Ovary (tissue), 9 donors: ENCODE measurements around the gene MAGEA3. TPM values are rescaled to one million over a fixed set of nuclear protein-coding genes. Genes with fewer than 3 reads are reported as not detected.
A peak's percentile ranks its signal among the peaks of the same experiment; 100 is the strongest.
"Not testable (repeated sequence)": the region's sequence is repeated elsewhere in the genome, so short reads cannot be mapped to it uniquely, and the experiment has no call there.

Experiments used
- DNase-seq, 5 donors: peaks; one replicate each; pipeline ENCODE4 v3.0.0-alpha.2; 2019 to 2020
- H3K27ac ChIP-seq, 2 donors: fragments of 200-600 bp; one replicate each; pipeline versions ENCODE4 v1.5.1 to v1.8.0; 2019 to 2022
- H3K27me3 ChIP-seq: fragments of 200-600 bp; one replicate; pipeline ENCODE4 v1.8.0; 2022
- H3K36me3 ChIP-seq: fragments of 200-600 bp; sonication (generic); one replicate; pipeline ENCODE4 v1.5.1; 2019
- H3K4me1 ChIP-seq: one replicate; pipeline ENCODE4 v1.8.1; 2013; ENCODE audit warnings: mild to moderate bottlenecking, moderate library complexity; ENCODE audit not compliant: insufficient read depth
- H3K4me3 ChIP-seq: fragments of 200-600 bp; sonication (generic); one replicate; pipeline ENCODE4 v1.5.1; 2017
- H3K9me3 ChIP-seq, 2 donors: fragments of 200-600 bp in 1 of 2; sonication (generic) in 1 of 2; one replicate each; pipeline versions ENCODE4 v1.5.1 to v1.8.1; 2013 to 2019; ENCODE audit warnings: mild to moderate bottlenecking in 1 of 2, moderate library complexity in 1 of 2
- CTCF ChIP-seq, 3 donors: fragments of 450-650 bp in 2 of 3; fragments of 200-600 bp in 1 of 3; IDR thresholded peaks; one replicate each; pipeline versions ENCODE4 v1.5.1 to v1.8.0; 2016 to 2022; ENCODE audit warnings: antibody characterized with exemption in 3 of 3, mild to moderate bottlenecking in 1 of 3
- EP300 ChIP-seq: sonication (generic); formaldehyde crosslinking; IDR thresholded peaks from one replicate; pipeline ENCODE4 v1.6.1; 2017; ENCODE audit warnings: antibody characterized with exemption
- POLR2A ChIP-seq: fragments of 450-650 bp; IDR thresholded peaks from one replicate; pipeline ENCODE4 v1.6.1; 2017; ENCODE audit warnings: antibody characterized with exemption, mild to moderate bottlenecking, moderate library complexity
- WGBS, 3 donors: extraction: QIAGEN DNeasy Blood & Tissue Kit in 1 of 3; methylation state at CpG; one replicate each; pipeline versions ENCODE4 v1.1.5 to v1.1.7; 2013 to 2017; 5-methylcytosine and 5-hydroxymethylcytosine counted together
- intact Hi-C, 4 donors: fragments of 100-400 bp; cut with DNase I; formaldehyde crosslinking; loops; one replicate each; pipeline versions ENCODE4 v1.11.0 to v1.15.1; 2022 to 2023
- polyA plus RNA-seq, 2 donors: library from polyadenylated mRNA; stranded (reverse); fragments of 200-250 nt in 1 of 2; fragments of 350-450 nt in 1 of 2; fragmentation: Illumina TruSeq in 1 of 2; extraction: RNeasy Lipid Tissue Mini Kit (QIAGEN cat#74804) in 1 of 2; gene quantifications; one replicate each; pipeline ENCODE4 v1.2.3, GENCODE V29; 2013 to 2014
- total RNA-seq, 7 donors: library from RNA; depleted of rRNA in 2 of 7; stranded (reverse); fragments of >200 nt in 2 of 7; fragmentation: NEBNext Ultra II Directional in 3 of 7; extraction: Animal tissue kit (Norgen Biotek cat#: 25700) in 3 of 7; gene quantifications; one replicate each; pipeline versions ENCODE4 v1.1.0 to v1.2.4, GENCODE V29; 2016 to 2023
- donor health status: DM: no; HTN: no; CAD: no; lungs with moderate emphysema.
- donor health status: DM: no; HTN: no; CAD: no.
- donor health status: Bipolar disorder and iron deficiency.
- donor health status: DM: yes; HTN: yes; CAD: no.
- donor health status: DM: no; HTN: no; CAD: no.
- donor health status: DM: yes; HTN: yes; CAD: no.

Gene MAGEA3
- total and polyA plus RNA-seq, 9 donors = 0.15 TPM; not detected in 8

- H3K36me3 ChIP-seq, H3K9me3 ChIP-seq, H3K27ac ChIP-seq, intact Hi-C loops, H3K4me1 ChIP-seq, H3K4me3 ChIP-seq, DNase-seq, H3K27me3 ChIP-seq: not testable (repeated sequence)
- WGBS, 3 donors = no CpG with 5 or more reads among the region's 35 CpGs
Measured at GRCh38 chrX:152713815-152714787, 15.5 kb downstream of the MAGEA3 start, which contains the start of gene MAGEA2B. Gene MAGEA2B, plus strand, starts transcription at chrX:152714628. Its CDS starts 2,479 bp downstream, at chrX:152717107.

GRCh38 chrX:152725409-152725808, 26.8 kb downstream of the MAGEA3 start:
- Histone ChIP-seq H3K27me3 (no peaks in the 10 kb centered on the region), H3K9me3 (no peaks in the 10 kb centered on the region), H3K4me3 (no peak overlapping the region), H3K27ac (no peak overlapping the region), H3K4me1 (no peaks in the 10 kb centered on the region), H3K36me3 (no peaks in the 10 kb centered on the region)
- TF ChIP-seq EP300 (no peak), POLR2A (no peak), CTCF (IDR thresholded peaks at IDR 0.05) (no peak)
- 54 to 86% (median 77%) methylated on average over 7 of the region's 7 CpGs for WGBS, 3 donors
- DNase-seq = peak in 1 of 5 donors; percentile 3
- intact Hi-C loops = no loop called here

GRCh38 chrX:152733261-152733975, 34.8 kb downstream of the MAGEA3 start, which contains the start of the genes CSAG1 and MAGEA12:
Gene CSAG1, minus strand, starts transcription at chrX:152733721. Its CDS starts 1,261 bp downstream, at chrX:152732460.
Gene MAGEA12, plus strand, starts transcription at chrX:152733757. Its CDS starts 2,405 bp downstream, at chrX:152736162.
- Histone ChIP-seq H3K36me3 (no peaks in the 10 kb centered on the region), H3K4me1 (no peaks in the 10 kb centered on the region), H3K9me3 (no peaks in the 10 kb centered on the region), H3K27me3 (no peaks in the 10 kb centered on the region), H3K27ac (no peak within 1 kb of the TSS), H3K4me3 (no peak within 1 kb of the TSS)
- WGBS, 3 donors = 83 to 90% (median 88%) methylated on average over 16 to 20 of the region's 21 CpGs
- intact Hi-C loops = no loop called here
- peak in 2 of 5 donors; percentile 8 to 19 for DNase-seq
- TF ChIP-seq CTCF (IDR thresholded peaks at IDR 0.05) (no peak), EP300 (no peak), POLR2A (no peak)

- H3K27ac ChIP-seq, intact Hi-C loops, H3K4me3 ChIP-seq, H3K9me3 ChIP-seq, H3K4me1 ChIP-seq, H3K36me3 ChIP-seq, H3K27me3 ChIP-seq: not testable (repeated sequence)
- WGBS, 3 donors = 87 to 90% (median 90%) methylated on average over 22 of the region's 22 CpGs
- DNase-seq = peak in 2 of 5 donors; percentile 9
Measured at GRCh38 chrX:152734143-152734858, 35.7 kb downstream of the MAGEA3 start.

- no peak overlapping the region for H3K4me3 ChIP-seq
- H3K4me1 ChIP-seq = no peaks in the 10 kb centered on the region
- no peak overlapping the region for H3K27ac ChIP-seq
- intact Hi-C loops = no loop called here
- H3K36me3 ChIP-seq = no peaks in the 10 kb centered on the region
- DNase-seq = peak in 1 of 5 donors; percentile 9
- no peak for TF ChIP-seq CTCF (IDR thresholded peaks at IDR 0.05)
- no peak for TF ChIP-seq POLR2A
- TF ChIP-seq EP300 = no peak
- 45 to 71% (median 55%) methylated on average over 2 of the region's 2 CpGs for WGBS, 3 donors
- no peaks in the 10 kb centered on the region for H3K27me3 ChIP-seq
- no peaks in the 10 kb centered on the region for H3K9me3 ChIP-seq
Measured at GRCh38 chrX:152735101-152735500, 36.5 kb downstream of the MAGEA3 start.
